CD4-positive, alpha-beta memory T cell (primary cell): ENCODE measurements around the gene TMCO6. TPM values are rescaled to one million over a fixed set of nuclear protein-coding genes. Genes with fewer than 3 reads are reported as not detected.
A peak's percentile ranks its signal among the peaks of the same experiment; 100 is the strongest.

Experiments
- CTCF ChIA-PET: fragments of 350-600 bp; sonication (Branson Sonifier 250); formaldehyde crosslinking; loops from one replicate; lab custom pipeline; 2021; ENCODE audit warnings: inconsistent platforms; ENCODE audit not compliant: partially characterized antibody; lab: Charles Lee
- POLR2A ChIA-PET: fragments of 350-600 bp; sonication (Branson Sonifier 250); formaldehyde crosslinking; loops from one replicate; lab custom pipeline; 2021; ENCODE audit not compliant: partially characterized antibody; lab: Charles Lee
- DNase-seq, 5 donors: peaks; one replicate each; pipeline versions ENCODE4 v3.0.0 to v3.0.0-alpha.2; 2020 to 2022; ENCODE audit warnings: mixed read lengths in 1 of 5
- H3K27ac ChIP-seq: one replicate; pipeline ENCODE4 v1.7.0; 2013; ENCODE audit warnings: low read depth, low read length
- H3K27me3 ChIP-seq: 2 replicates; pipeline ENCODE4 v1.7.0; 2013; ENCODE audit warnings: mild to moderate bottlenecking, low read length, moderate library complexity; ENCODE audit not compliant: insufficient read depth
- H3K36me3 ChIP-seq: 2 replicates; pipeline ENCODE4 v1.7.0; 2013; ENCODE audit warnings: mild to moderate bottlenecking, low read length, moderate library complexity; ENCODE audit not compliant: insufficient read depth
- H3K4me1 ChIP-seq: 2 replicates; pipeline ENCODE4 v1.7.0; 2013; ENCODE audit warnings: mild to moderate bottlenecking, low read length, moderate library complexity; ENCODE audit not compliant: insufficient read depth
- H3K4me3 ChIP-seq, 2 donors: one replicate each; pipeline ENCODE4 v1.7.0; 2013; ENCODE audit warnings: low read length in 2 of 2, mild to moderate bottlenecking in 1 of 2
- H3K9me3 ChIP-seq, 2 donors: one replicate each; pipeline ENCODE4 v1.7.0; 2013; ENCODE audit warnings: low read length in 2 of 2, control low read depth in 1 of 2; ENCODE audit not compliant: control insufficient read depth in 1 of 2
- H3K27ac Mint-ChIP-seq, 7 donors: one replicate each; pipeline ENCODE4 v1.8.0; 2020 to 2021; ENCODE audit warnings: mixed read lengths in 7 of 7, mild to moderate bottlenecking in 6 of 7, inconsistent platforms in 3 of 7, moderate library complexity in 3 of 7
- H3K27me3 Mint-ChIP-seq, 2 donors: one replicate each; pipeline ENCODE4 v1.8.0; 2020 to 2021; ENCODE audit warnings: mixed read lengths in 2 of 2
- H3K36me3 Mint-ChIP-seq, 2 donors: one replicate each; pipeline ENCODE4 v1.8.0; 2020 to 2021; ENCODE audit warnings: mixed read lengths in 2 of 2, inconsistent platforms in 1 of 2, mild to moderate bottlenecking in 1 of 2
- H3K4me1 Mint-ChIP-seq, 4 donors: one replicate each; pipeline ENCODE4 v1.8.0; 2020 to 2021; ENCODE audit warnings: mixed read lengths in 4 of 4, mild to moderate bottlenecking in 1 of 4
- H3K4me3 Mint-ChIP-seq, 8 donors: one replicate each; pipeline ENCODE4 v1.8.0; 2020 to 2021; ENCODE audit warnings: mixed read lengths in 8 of 8, mild to moderate bottlenecking in 7 of 8, moderate library complexity in 6 of 8, inconsistent platforms in 3 of 8
- H3K9me3 Mint-ChIP-seq, 8 donors: one replicate each; pipeline ENCODE4 v1.8.0; 2020 to 2021; ENCODE audit warnings: mixed read lengths in 8 of 8, mild to moderate bottlenecking in 5 of 8, inconsistent platforms in 3 of 8, moderate library complexity in 1 of 8
- intact Hi-C: fragments of 100-400 bp; cut with micrococcal nuclease; formaldehyde crosslinking; loops from one replicate; pipeline ENCODE4 v1.15.1; 2023
- microRNA-seq: library from miRNA; unstranded; fragments of <30 nt; microRNA quantifications from one replicate; pipeline ENCODE4 v1.2.0, GENCODE V29; 2021; ENCODE audit warnings: borderline replicate concordance, borderline number of aligned reads, borderline microRNAs expressed, mixed read lengths
- polyA plus RNA-seq, 2 donors: library from polyadenylated mRNA; unstranded; fragments of 300-500 nt; fragmentation: Illumina TruSeq; gene quantifications; one replicate each; pipeline ENCODE4 v1.2.3, GENCODE V29; 2021
- total RNA-seq, 2 experiments: library from RNA; stranded (reverse); gene quantifications; one replicate each; pipeline ENCODE4 v1.2.3, GENCODE V29; 2021

TMCO6 gene
- total and polyA plus RNA-seq, 4 experiments from 2014 or later = 15.7 to 56.3 (median 34.2) TPM

GRCh38 chr5:140678993-140679392, 39.7 kb downstream of the TMCO6 start:
- no peaks in the 10 kb centered on the region for H3K27me3 ChIP-seq
- H3K9me3 ChIP-seq = no peaks in the 10 kb centered on the region
- no peak overlapping the region for H3K4me3 Mint-ChIP-seq
- H3K4me1 Mint-ChIP-seq = peaks cover 0 to 4% (median 2%) of the 10 kb centered on the region in 4 donors
- DNase-seq = no peak
- no peak overlapping the region for H3K27ac ChIP-seq
- ChIA-PET POLR2A (interaction anchor here (0.7 to 1.0 kb wide), 2 partner anchors 12 to 31 kb away, joined by 3 to 5 read pairs; partner anchors contain the start of genes HARS1, HARS2, IK and NDUFA2), CTCF (no interaction called here)
- H3K36me3 Mint-ChIP-seq = peaks cover 52 to 77% of the 10 kb centered on the region in 2 donors
- no peaks in the 10 kb centered on the region for H3K9me3 Mint-ChIP-seq
- H3K27ac Mint-ChIP-seq = no peak overlapping the region
- H3K4me3 ChIP-seq = no peak overlapping the region
- peaks cover 51% of the 10 kb centered on the region for H3K36me3 ChIP-seq
- no peaks in the 10 kb centered on the region for H3K4me1 ChIP-seq
- no peaks in the 10 kb centered on the region for H3K27me3 Mint-ChIP-seq
- intact Hi-C loops = no loop called here

DNA sequence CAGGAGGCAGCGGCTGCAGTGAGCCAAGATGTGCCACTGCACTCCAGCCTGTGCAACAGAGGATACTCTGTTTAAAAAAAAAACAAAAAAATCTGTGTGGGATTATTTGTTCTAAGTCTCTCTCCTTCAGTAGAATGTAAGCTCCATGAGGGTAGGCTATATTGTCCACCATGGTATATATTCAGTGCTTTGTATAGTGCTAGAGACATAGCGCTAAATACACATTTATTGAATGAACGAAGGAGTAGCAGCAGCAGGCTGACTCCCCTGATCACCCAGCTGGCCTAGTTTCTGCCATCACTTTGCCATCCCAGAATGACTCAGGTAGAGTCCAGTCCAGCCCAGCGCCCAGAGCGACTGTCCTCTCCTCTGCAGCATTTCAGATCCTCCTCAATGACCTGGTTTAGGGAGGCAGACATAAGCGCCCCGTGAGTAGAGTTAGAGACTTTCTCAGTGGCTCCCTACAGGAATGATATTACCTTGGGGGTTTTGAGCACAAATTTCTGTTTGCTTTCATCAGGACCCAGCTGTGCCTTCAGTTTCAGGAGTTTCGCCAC, 51.2 kb downstream of the TMCO6 start:
- Mint-ChIP-seq H3K36me3 (peaks cover 12 to 51% of the 10 kb centered on the region in 2 donors), H3K27me3 (no peaks in the 10 kb centered on the region), H3K9me3 (no peaks in the 10 kb centered on the region), H3K4me3 (peak overlapping the region; percentile 97 to 100 (median 99)), H3K27ac (peak overlapping the region; percentile 97 to 100 (median 98)), H3K4me1 (peaks cover 23 to 47% (median 36%) of the 10 kb centered on the region in 4 donors)
- Histone ChIP-seq H3K9me3 (no peaks in the 10 kb centered on the region), H3K4me3 (peak overlapping the region; percentile 91), H3K27ac (peak overlapping the region; percentile 83), H3K36me3 (peaks cover 24% of the 10 kb centered on the region), H3K27me3 (no peaks in the 10 kb centered on the region), H3K4me1 (peaks cover 34% of the 10 kb centered on the region)
- CTCF ChIA-PET = interaction anchor here (0.9 to 1.7 kb wide), 5 partner anchors 20 to 52 kb away, joined by 3 to 8 read pairs (median 3); partner anchors contain the start of genes IK and NDUFA2
- intact Hi-C loops = no loop called here
- POLR2A ChIA-PET = interaction anchor here (0.6 to 4.4 kb wide), 21 partner anchors 11 to 582 kb away, joined by 3 to 68 read pairs (median 5); partner anchors contain the start of genes ANKHD1, CD14, DND1 and EIF4EBP3
- DNase-seq = no peak

DNA sequence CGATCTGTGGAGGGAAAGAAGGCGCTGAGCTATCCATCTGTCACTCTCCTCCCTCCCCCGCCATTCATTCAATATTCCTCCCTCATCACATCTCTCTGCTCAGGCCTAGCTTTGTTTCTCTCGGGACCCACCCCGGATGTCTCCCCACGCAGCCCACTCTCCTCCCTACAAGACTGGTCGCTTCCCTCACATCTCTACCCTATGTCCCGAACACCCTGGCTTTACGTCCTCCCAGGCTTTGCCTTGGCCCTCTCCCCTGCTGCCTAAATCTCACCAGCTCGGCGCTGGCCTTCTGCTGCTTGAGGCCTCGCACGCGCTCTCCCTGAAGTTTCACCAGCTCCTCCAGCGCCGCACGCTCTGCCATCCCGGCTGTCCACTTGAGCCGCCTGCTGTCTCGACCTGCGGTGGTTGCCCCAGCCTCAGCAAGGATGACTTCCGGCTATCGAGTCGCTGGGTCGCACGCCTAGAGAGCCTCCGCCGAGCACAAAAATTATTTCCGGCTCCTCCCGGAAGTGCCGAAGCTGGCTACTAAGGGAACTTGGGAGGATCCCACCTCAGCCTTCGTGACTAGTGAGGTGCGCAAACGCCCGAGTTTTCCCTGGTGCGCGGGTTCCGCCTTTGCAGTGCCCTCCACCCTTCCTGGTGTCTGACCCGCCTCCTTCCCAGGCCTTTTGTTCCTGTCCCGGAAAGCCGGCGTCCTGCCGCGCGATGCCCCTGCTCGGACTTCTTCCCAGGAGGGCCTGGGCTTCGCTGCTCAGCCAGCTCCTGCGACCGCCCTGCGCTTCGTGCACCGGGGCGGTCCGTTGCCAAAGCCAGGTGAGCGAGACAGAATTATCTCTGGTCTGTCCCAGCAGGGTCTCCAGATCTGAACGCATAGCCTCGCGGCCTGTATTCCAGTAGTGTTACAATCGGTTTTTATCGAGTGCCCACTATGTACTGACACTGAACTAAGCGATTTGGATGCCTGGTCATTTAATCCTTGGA, 52.0 kb downstream of the TMCO6 start, which contains the start of the genes HARS1 and HARS2:
TSS of gene HARS1 (minus strand) at position 430 of the 984 bp plus-strand sequence. CDS start at position 364, 66 bp downstream.
TSS of gene HARS2 (plus strand) at position 515 of the 984 bp plus-strand sequence. CDS start at position 709, 194 bp downstream.
- H3K4me1 Mint-ChIP-seq = peaks cover 23 to 47% (median 37%) of the 10 kb centered on the region in 4 donors
- peak within 1 kb of the TSS; percentile 83 for H3K27ac ChIP-seq
- intact Hi-C loops = loop anchor here (1.0 kb wide), 5 partner anchors 9 to 127 kb away; partner anchors contain the start of genes APBB3, IK, NDUFA2 and SLC35A4
- H3K9me3 ChIP-seq = no peaks in the 10 kb centered on the region
- peak within 1 kb of the TSS; percentile 97 to 100 (median 99) for H3K4me3 Mint-ChIP-seq
- H3K9me3 Mint-ChIP-seq = no peaks in the 10 kb centered on the region
- ChIA-PET POLR2A (interaction anchor here (0.6 to 4.4 kb wide), 22 partner anchors 10 to 582 kb away, joined by 3 to 68 read pairs (median 5); partner anchors contain the start of genes ANKHD1, CD14, DND1 and EIF4EBP3), CTCF (interaction anchor here (0.9 to 1.7 kb wide), 5 partner anchors 20 to 52 kb away, joined by 3 to 8 read pairs (median 3); partner anchors contain the start of genes IK and NDUFA2)
- H3K27me3 ChIP-seq = no peaks in the 10 kb centered on the region
- H3K4me3 ChIP-seq = peak within 1 kb of the TSS; percentile 91
- peaks cover 32% of the 10 kb centered on the region for H3K36me3 ChIP-seq
- peaks cover 34% of the 10 kb centered on the region for H3K4me1 ChIP-seq
- DNase-seq = peak; percentile 77 to 89 (median 78)
- H3K36me3 Mint-ChIP-seq = peaks cover 20 to 59% of the 10 kb centered on the region in 2 donors
- peak within 1 kb of the TSS; percentile 97 to 100 (median 98) for H3K27ac Mint-ChIP-seq
- no peaks in the 10 kb centered on the region for H3K27me3 Mint-ChIP-seq

- Histone ChIP-seq H3K4me3 (no peak overlapping the region), H3K27ac (no peak overlapping the region), H3K4me1 (peaks cover 24% of the 10 kb centered on the region), H3K27me3 (no peaks in the 10 kb centered on the region), H3K36me3 (peaks cover 53% of the 10 kb centered on the region), H3K9me3 (no peaks in the 10 kb centered on the region)
- H3K27me3 Mint-ChIP-seq = no peaks in the 10 kb centered on the region
- POLR2A ChIA-PET = interaction anchor here (1.4 kb wide), 1 partner anchor 47 kb away, joined by 6 read pairs; the partner anchor contains the start of genes IK and NDUFA2
- DNase-seq = no peak
- peak overlapping the region in 1 of 7 donors; percentile 97 for H3K27ac Mint-ChIP-seq
- peak overlapping the region in 1 of 8 donors; percentile 4 for H3K4me3 Mint-ChIP-seq
- CTCF ChIA-PET = interaction anchor here (1.5 to 2.2 kb wide), 2 partner anchors 7 to 47 kb away, joined by 4 to 6 read pairs; partner anchors contain the start of genes IK and NDUFA2
- H3K36me3 Mint-ChIP-seq = peaks cover 44 to 77% of the 10 kb centered on the region in 2 donors
- intact Hi-C loops = no loop called here
- H3K4me1 Mint-ChIP-seq = peaks cover 22 to 43% (median 32%) of the 10 kb centered on the region in 4 donors
- H3K9me3 Mint-ChIP-seq = no peaks in the 10 kb centered on the region
These were observed 55.0 kb downstream of the TMCO6 start for GRCh38 chr5:140694276-140694675.

Small RNA genes lying within 50 kb of the gene (microRNA-seq; reads per million reads assigned to microRNA genes)
- gene MIR3655 = 0.72 reads per million

Other genes starting within 250 kb of the TMCO6 start
- gene ANKHD1, start 237.6 kb upstream of the TMCO6 start, total RNA-seq = 100 to 1,000 TPM; 228 to 252 TPM
- gene ANKHD1, start 237.6 kb upstream of the TMCO6 start, polyA plus RNA-seq = 100 to 1,000 TPM in 1 of 2 donors, 10 to 100 TPM in 1; 58.6 to 100 TPM
- gene EIF4EBP3, start 91.8 kb upstream of the TMCO6 start, total RNA-seq = 10 to 100 TPM; 15.3 to 18.8 TPM
- 10 to 100 TPM; 31.9 to 44.3 TPM for gene EIF4EBP3, start 91.8 kb upstream of the TMCO6 start, polyA plus RNA-seq
- gene SRA1, start 82.0 kb upstream of the TMCO6 start, total RNA-seq = 10 to 100 TPM; 24.5 to 26.6 TPM
- 10 to 100 TPM; 35.5 to 46.8 TPM for gene SRA1, start 82.0 kb upstream of the TMCO6 start, polyA plus RNA-seq
- gene APBB3, start 74.9 kb upstream of the TMCO6 start, total RNA-seq = 10 to 100 TPM; 72.9 to 75.4 TPM
- gene APBB3, start 74.9 kb upstream of the TMCO6 start, polyA plus RNA-seq = 1 to 10 TPM; 2.1 to 4.9 TPM
- gene SLC35A4, start 74.6 kb upstream of the TMCO6 start, total RNA-seq = 10 to 100 TPM; 49.0 to 59.4 TPM
- 100 to 1,000 TPM; 105 to 115 TPM for gene SLC35A4, start 74.6 kb upstream of the TMCO6 start, polyA plus RNA-seq
- gene CD14, start 6.3 kb upstream of the TMCO6 start, total RNA-seq = 1 to 10 TPM; 4.9 to 5.2 TPM
- 1 to 10 TPM; 2.7 to 3.2 TPM for gene CD14, start 6.3 kb upstream of the TMCO6 start, polyA plus RNA-seq
- 10 to 100 TPM; 38.0 TPM for gene NDUFA2, start 8.2 kb downstream of the TMCO6 start, total RNA-seq
- 100 to 1,000 TPM; 132 to 135 TPM for gene NDUFA2, start 8.2 kb downstream of the TMCO6 start, polyA plus RNA-seq
- gene IK, start 8.4 kb downstream of the TMCO6 start, total RNA-seq = 100 to 1,000 TPM; 178 to 185 TPM
- gene IK, start 8.4 kb downstream of the TMCO6 start, polyA plus RNA-seq = 100 to 1,000 TPM; 147 to 205 TPM
- 10 to 100 TPM; 47.1 to 49.6 TPM for gene WDR55, start 25.5 kb downstream of the TMCO6 start, total RNA-seq
- gene WDR55, start 25.5 kb downstream of the TMCO6 start, polyA plus RNA-seq = 10 to 100 TPM; 12.4 to 19.5 TPM
- 1 to 10 TPM; 4.0 to 5.0 TPM for gene DND1, start 34.1 kb downstream of the TMCO6 start, total RNA-seq
- not detected for gene DND1, start 34.1 kb downstream of the TMCO6 start, polyA plus RNA-seq
- gene HARS1, start 51.9 kb downstream of the TMCO6 start, total RNA-seq = 10 to 100 TPM; 60.7 to 63.5 TPM
- gene HARS1, start 51.9 kb downstream of the TMCO6 start, polyA plus RNA-seq = 10 to 100 TPM; 70.8 to 72.9 TPM
- gene HARS2, start 52.0 kb downstream of the TMCO6 start, total RNA-seq = 10 to 100 TPM; 61.6 to 67.5 TPM
- gene HARS2, start 52.0 kb downstream of the TMCO6 start, polyA plus RNA-seq = 10 to 100 TPM; 17.8 to 26.5 TPM
- 10 to 100 TPM; 56.3 to 57.4 TPM for gene ZMAT2, start 61.0 kb downstream of the TMCO6 start, total RNA-seq
- gene ZMAT2, start 61.0 kb downstream of the TMCO6 start, polyA plus RNA-seq = 10 to 100 TPM; 65.9 to 76.5 TPM
- gene PCDHA1, start 146.7 kb downstream of the TMCO6 start, total RNA-seq = not detected
- not detected for gene PCDHA1, start 146.7 kb downstream of the TMCO6 start, polyA plus RNA-seq
- gene PCDHA2, start 155.4 kb downstream of the TMCO6 start, total RNA-seq = not detected
- gene PCDHA2, start 155.4 kb downstream of the TMCO6 start, polyA plus RNA-seq = not detected
- gene PCDHA3, start 161.6 kb downstream of the TMCO6 start, total RNA-seq = not detected
- not detected for gene PCDHA3, start 161.6 kb downstream of the TMCO6 start, polyA plus RNA-seq
- gene PCDHA4, start 167.6 kb downstream of the TMCO6 start, total RNA-seq = not detected
- not detected for gene PCDHA4, start 167.6 kb downstream of the TMCO6 start, polyA plus RNA-seq
- not detected for gene PCDHA5, start 182.2 kb downstream of the TMCO6 start, total RNA-seq
- gene PCDHA5, start 182.2 kb downstream of the TMCO6 start, polyA plus RNA-seq = not detected
- not detected for gene PCDHA6, start 188.5 kb downstream of the TMCO6 start, total RNA-seq
- gene PCDHA6, start 188.5 kb downstream of the TMCO6 start, polyA plus RNA-seq = not detected
- gene PCDHA7, start 194.8 kb downstream of the TMCO6 start, total RNA-seq = not detected
- gene PCDHA7, start 194.8 kb downstream of the TMCO6 start, polyA plus RNA-seq = not detected
- gene PCDHA8, start 201.7 kb downstream of the TMCO6 start, total RNA-seq = not detected
- gene PCDHA8, start 201.7 kb downstream of the TMCO6 start, polyA plus RNA-seq = not detected
- gene PCDHA9, start 208.9 kb downstream of the TMCO6 start, total RNA-seq = not detected
- gene PCDHA9, start 208.9 kb downstream of the TMCO6 start, polyA plus RNA-seq = not detected
- not detected for gene PCDHA10, start 216.4 kb downstream of the TMCO6 start, total RNA-seq
- not detected for gene PCDHA10, start 216.4 kb downstream of the TMCO6 start, polyA plus RNA-seq
- not detected for gene PCDHA11, start 229.5 kb downstream of the TMCO6 start, total RNA-seq
- gene PCDHA11, start 229.5 kb downstream of the TMCO6 start, polyA plus RNA-seq = not detected
- not detected for gene PCDHA12, start 235.9 kb downstream of the TMCO6 start, total RNA-seq
- gene PCDHA12, start 235.9 kb downstream of the TMCO6 start, polyA plus RNA-seq = not detected
- not detected for gene PCDHA13, start 242.7 kb downstream of the TMCO6 start, total RNA-seq
- gene PCDHA13, start 242.7 kb downstream of the TMCO6 start, polyA plus RNA-seq = not detected